Neural cell (in vitro differentiated cells): ENCODE data around the gene ARFGEF3. TPM values are rescaled to one million over a fixed set of nuclear protein-coding genes. Genes with fewer than 3 reads are reported as not detected.

ENCODE experiments used
- H2AFZ ChIP-seq: fragments of 200-600, 300-800 bp; sonication (generic), shearing (Covaris generic); 2 replicates; pipeline ENCODE4 v1.6.0; 2014; ENCODE audit warnings: low read depth, mild to moderate bottlenecking, antibody characterized with exemption, low read length, moderate library complexity
- H3F3A ChIP-seq: fragments of 200-600 bp; shearing (Covaris generic); 2 replicates; pipeline ENCODE4 v1.6.1; 2016; ENCODE audit warnings: mild to moderate bottlenecking, moderate library complexity, mixed read lengths, antibody characterized with exemption, low read length; ENCODE audit not compliant: insufficient read depth, poor library complexity, severe bottlenecking
- H3K27ac ChIP-seq: fragments of 200-600, 300-800 bp; sonication (generic), shearing (Covaris generic); 2 replicates; pipeline ENCODE4 v1.5.1; 2014; ENCODE audit warnings: mild to moderate bottlenecking, low read length, moderate library complexity
- H3K27me3 ChIP-seq: fragments of 300-800, 200-600 bp; sonication (generic), shearing (Covaris generic); 2 replicates; pipeline ENCODE4 v1.6.0; 2014; ENCODE audit warnings: mild to moderate bottlenecking, low read depth, low read length, moderate library complexity; ENCODE audit not compliant: insufficient read depth
- H3K36me3 ChIP-seq: fragments of 300-800, 200-600 bp; sonication (generic), shearing (Covaris generic); 2 replicates; pipeline ENCODE4 v1.5.1; 2014; ENCODE audit warnings: mild to moderate bottlenecking, antibody characterized with exemption, low read length, moderate library complexity; ENCODE audit not compliant: insufficient read depth
- H3K4me2 ChIP-seq: fragments of 300-800, 200-600 bp; sonication (generic), shearing (Covaris generic); 2 replicates; pipeline ENCODE4 v1.6.0; 2014; ENCODE audit warnings: mild to moderate bottlenecking, low read length
- H3K4me3 ChIP-seq: fragments of 300-800, 200-600 bp; sonication (generic), shearing (Covaris generic); 2 replicates; pipeline ENCODE4 v1.5.1; 2014; ENCODE audit warnings: mild to moderate bottlenecking, low read length, moderate library complexity
- H3K79me2 ChIP-seq: fragments of 200-600 bp; shearing (Covaris generic); replicated peaks from 2 replicates; pipeline ENCODE4 v1.6.0; 2014; ENCODE audit warnings: mild to moderate bottlenecking, low read length, moderate library complexity; ENCODE audit not compliant: insufficient read depth
- H3K9ac ChIP-seq: fragments of 300-800, 200-600 bp; sonication (generic), shearing (Covaris generic); 2 replicates; pipeline ENCODE4 v1.6.1; 2016; ENCODE audit warnings: mild to moderate bottlenecking, low read length, mixed read lengths
- H3K9me2 ChIP-seq: fragments of 200-600 bp; shearing (Covaris generic); 2 replicates; pipeline ENCODE4 v1.6.1; 2016; ENCODE audit warnings: mild to moderate bottlenecking, low read length, mixed read lengths; ENCODE audit not compliant: insufficient read depth
- H3K9me3 ChIP-seq: fragments of 200-600, 300-800 bp; sonication (generic), shearing (Covaris generic); 2 replicates; pipeline ENCODE4 v1.6.1; 2016; ENCODE audit warnings: mild to moderate bottlenecking, mixed run types, low read length, moderate library complexity, mixed read lengths
- H4K20me1 ChIP-seq: fragments of 200-600 bp; shearing (Covaris generic); 2 replicates; pipeline ENCODE4 v1.6.1; 2016; ENCODE audit warnings: mild to moderate bottlenecking, mixed run types; ENCODE audit not compliant: insufficient read depth
- EP300 ChIP-seq: fragments of 450-650 bp; conservative IDR thresholded peaks from 2 replicates; pipeline ENCODE4 v1.6.1; 2014; ENCODE audit warnings: antibody characterized with exemption, mild to moderate bottlenecking, moderate library complexity; ENCODE audit not compliant: poor library complexity, severe bottlenecking
- EZH2 ChIP-seq: fragments of 200-600, 300-800 bp; shearing (Covaris generic), sonication (generic); IDR thresholded peaks from 2 replicates; pipeline ENCODE4 v1.6.1; 2014; ENCODE audit warnings: antibody characterized with exemption, low read length, borderline replicate concordance, mild to moderate bottlenecking; ENCODE audit not compliant: insufficient read depth, poor library complexity, severe bottlenecking
- MXI1 ChIP-seq: fragments of 450-650 bp; conservative IDR thresholded peaks from 2 replicates; pipeline ENCODE4 v1.6.1; 2014; ENCODE audit warnings: antibody characterized with exemption, mild to moderate bottlenecking; ENCODE audit not compliant: poor library complexity, severe bottlenecking
- POLR2AphosphoS5 ChIP-seq: IDR thresholded peaks from 2 replicates; pipeline ENCODE4 v1.6.1; 2012
- RAD21 ChIP-seq: fragments of 450-650 bp; conservative IDR thresholded peaks from 2 replicates; pipeline ENCODE4 v1.6.1; 2014; ENCODE audit warnings: antibody characterized with exemption, mild to moderate bottlenecking, moderate library complexity
- REST ChIP-seq: IDR thresholded peaks from 2 replicates; pipeline ENCODE4 v1.6.1; 2012; ENCODE audit warnings: borderline replicate concordance
- SMC3 ChIP-seq: fragments of 450-650 bp; conservative IDR thresholded peaks from 2 replicates; pipeline ENCODE4 v1.6.1; 2014; ENCODE audit warnings: antibody characterized with exemption, mild to moderate bottlenecking, moderate library complexity; ENCODE audit not compliant: poor library complexity
- TAF1 ChIP-seq: IDR thresholded peaks from 2 replicates; pipeline ENCODE4 v1.6.1; 2012; ENCODE audit warnings: low read depth
- polyA plus RNA-seq: library from polyadenylated mRNA; depleted of rRNA; stranded (reverse); fragments of >200 nt; gene quantifications from 2 replicates; pipeline ENCODE4 v1.2.3, GENCODE V29; 2014
- TF ChIP-seq, protein P1 (sequence below): fragments of 450-650 bp; IDR thresholded peaks from 2 replicates; pipeline ENCODE4 v1.5.1; 2014; ENCODE audit warnings: antibody characterized with exemption, mild to moderate bottlenecking, moderate library complexity; ENCODE audit not compliant: poor library complexity, severe bottlenecking

The ARFGEF3 gene
- polyA plus RNA-seq, 1 donor from 2014 or later = 4.6 TPM

DNA sequence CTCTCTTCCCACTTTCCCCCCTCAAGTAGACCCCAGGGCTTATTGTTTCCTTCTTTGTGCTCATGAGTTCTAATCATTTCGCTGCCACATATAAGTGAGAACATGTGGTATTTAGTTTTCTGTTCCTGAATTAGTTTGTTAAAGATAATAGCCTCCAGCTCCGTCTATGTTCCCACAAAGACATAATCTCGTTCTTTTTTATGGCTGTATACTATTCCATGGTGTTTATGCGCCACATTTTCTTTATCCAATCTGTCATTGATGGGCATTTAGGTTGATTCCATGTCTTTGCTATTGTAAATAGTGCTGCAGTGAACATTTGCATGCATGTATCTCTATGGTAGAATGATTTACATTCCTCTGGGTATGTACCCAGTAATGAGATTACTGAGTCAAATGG is 37.6 kb upstream of the ARFGEF3 start:
- Histone ChIP-seq H4K20me1 (no peaks in the 10 kb centered on the region), H3K36me3 (no peaks in the 10 kb centered on the region), H2AFZ (no peak overlapping the region), H3K9me2 (no peaks in the 10 kb centered on the region), H3K27ac (no peak overlapping the region), H3K4me2 (no peak overlapping the region), H3F3A (no peaks in the 10 kb centered on the region), H3K9ac (no peak overlapping the region), H3K27me3 (no peaks in the 10 kb centered on the region), H3K79me2 (no peaks in the 10 kb centered on the region), H3K9me3 (no peaks in the 10 kb centered on the region), H3K4me3 (no peak overlapping the region)
- no peak for TF ChIP-seq MXI1
- TF ChIP-seq, protein P1, sequence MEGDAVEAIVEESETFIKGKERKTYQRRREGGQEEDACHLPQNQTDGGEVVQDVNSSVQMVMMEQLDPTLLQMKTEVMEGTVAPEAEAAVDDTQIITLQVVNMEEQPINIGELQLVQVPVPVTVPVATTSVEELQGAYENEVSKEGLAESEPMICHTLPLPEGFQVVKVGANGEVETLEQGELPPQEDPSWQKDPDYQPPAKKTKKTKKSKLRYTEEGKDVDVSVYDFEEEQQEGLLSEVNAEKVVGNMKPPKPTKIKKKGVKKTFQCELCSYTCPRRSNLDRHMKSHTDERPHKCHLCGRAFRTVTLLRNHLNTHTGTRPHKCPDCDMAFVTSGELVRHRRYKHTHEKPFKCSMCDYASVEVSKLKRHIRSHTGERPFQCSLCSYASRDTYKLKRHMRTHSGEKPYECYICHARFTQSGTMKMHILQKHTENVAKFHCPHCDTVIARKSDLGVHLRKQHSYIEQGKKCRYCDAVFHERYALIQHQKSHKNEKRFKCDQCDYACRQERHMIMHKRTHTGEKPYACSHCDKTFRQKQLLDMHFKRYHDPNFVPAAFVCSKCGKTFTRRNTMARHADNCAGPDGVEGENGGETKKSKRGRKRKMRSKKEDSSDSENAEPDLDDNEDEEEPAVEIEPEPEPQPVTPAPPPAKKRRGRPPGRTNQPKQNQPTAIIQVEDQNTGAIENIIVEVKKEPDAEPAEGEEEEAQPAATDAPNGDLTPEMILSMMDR = no peak
- no peak for TF ChIP-seq REST
- TF ChIP-seq TAF1 = no peak
- no peak for TF ChIP-seq EZH2
- no peak for TF ChIP-seq POLR2AphosphoS5
- no peak for TF ChIP-seq RAD21
- TF ChIP-seq EP300 = no peak
- no peak for TF ChIP-seq SMC3

DNA sequence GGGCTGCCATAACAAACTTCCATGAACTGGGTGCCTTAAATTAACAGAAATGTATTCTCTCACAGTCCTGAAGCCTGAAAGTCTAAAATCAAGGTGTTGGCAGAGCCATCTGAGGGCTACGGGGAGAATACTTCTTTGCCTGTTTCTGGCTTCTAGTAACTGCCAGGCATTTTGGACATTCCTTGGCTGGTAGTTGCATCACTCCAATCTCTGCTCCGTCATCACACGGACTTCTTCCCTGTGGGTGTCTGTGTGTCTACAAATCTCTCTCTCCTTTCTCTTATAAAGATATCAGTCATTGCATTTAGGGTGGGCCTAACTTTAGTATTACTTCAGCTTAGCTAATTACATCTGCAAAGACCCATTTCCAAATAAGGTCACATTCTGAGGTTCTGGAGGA is 33.6 kb upstream of the ARFGEF3 start:
- Histone ChIP-seq H3F3A (no peaks in the 10 kb centered on the region), H3K36me3 (no peaks in the 10 kb centered on the region), H3K27me3 (no peaks in the 10 kb centered on the region), H3K79me2 (no peaks in the 10 kb centered on the region), H3K9me2 (no peaks in the 10 kb centered on the region), H3K4me2 (no peak overlapping the region), H3K27ac (no peak overlapping the region), H4K20me1 (no peaks in the 10 kb centered on the region), H3K4me3 (no peak overlapping the region), H3K9ac (no peak overlapping the region), H3K9me3 (no peaks in the 10 kb centered on the region), H2AFZ (no peak overlapping the region)
- TF ChIP-seq SMC3 (no peak), EP300 (no peak), TAF1 (no peak), EZH2 (no peak), REST (no peak)
